ENCODE measurements around the gene MYL3.
"Not testable (repeated sequence)": the region's sequence is repeated elsewhere in the genome, so short reads cannot be mapped to it uniquely, and the experiment has no call there.

MYL3 gene

GRCh38 chr3:46831316-46831715 is 31.9 kb downstream of the MYL3 start:
- no peak for TF ChIP-seq CTCF (IDR thresholded peaks at IDR 0.05; ENCODE audit: low read depth, low read length, missing control alignments)
- no peak overlapping the region for H3K4me3 ChIP-seq (replicated peaks; ENCODE audit: low read depth, low read length)
- no peak for DNase-seq (ENCODE audit: extremely low read depth, low read depth)

- TF ChIP-seq CTCF (IDR thresholded peaks at IDR 0.05; ENCODE audit: low read depth, low read length, missing control alignments), result no peak
- H3K4me3 ChIP-seq (replicated peaks; ENCODE audit: low read depth, low read length), result no peak overlapping the region
- DNase-seq (ENCODE audit: extremely low read depth, low read depth), result no peak
Measured at GRCh38 chr3:46830801-46831200, 32.4 kb downstream of the MYL3 start.

- no peak for DNase-seq (ENCODE audit: extremely low read depth, low read depth)
- no peak overlapping the region for H3K4me3 ChIP-seq (replicated peaks; ENCODE audit: low read depth, low read length)
- TF ChIP-seq CTCF (IDR thresholded peaks at IDR 0.05; ENCODE audit: low read depth, low read length, missing control alignments), result no peak
Measured at GRCh38 chr3:46829699-46830208, 33.5 kb downstream of the MYL3 start.

GRCh38 chr3:46825450-46825849 is 37.8 kb downstream of the MYL3 start:
- TF ChIP-seq CTCF (IDR thresholded peaks at IDR 0.05; ENCODE audit: low read depth, low read length, missing control alignments), result no peak
- no peak for DNase-seq (ENCODE audit: extremely low read depth, low read depth)
- no peak overlapping the region for H3K4me3 ChIP-seq (replicated peaks; ENCODE audit: low read depth, low read length)

- TF ChIP-seq CTCF (IDR thresholded peaks at IDR 0.05; ENCODE audit: low read depth, low read length, missing control alignments), result no peak
- DNase-seq (ENCODE audit: extremely low read depth, low read depth), result no peak
- H3K4me3 ChIP-seq (replicated peaks; ENCODE audit: low read depth, low read length), result no peak overlapping the region
Measured at GRCh38 chr3:46824211-46824970, 38.9 kb downstream of the MYL3 start.

- not testable (repeated sequence) for H3K4me3 ChIP-seq (replicated peaks; ENCODE audit: low read depth, low read length); DNase-seq (ENCODE audit: extremely low read depth, low read depth)
Measured at GRCh38 chr3:46823314-46823713, 39.9 kb downstream of the MYL3 start.

GRCh38 chr3:46821553-46821952 is 41.7 kb downstream of the MYL3 start:
- TF ChIP-seq CTCF (IDR thresholded peaks at IDR 0.05; ENCODE audit: low read depth, low read length, missing control alignments), result no peak
- DNase-seq (ENCODE audit: extremely low read depth, low read depth), result no peak
- no peak overlapping the region for H3K4me3 ChIP-seq (replicated peaks; ENCODE audit: low read depth, low read length)

All from HFF-Myc (cell line).